GM08714 (cell line): ENCODE data around the gene DCPS.

ENCODE experiments used
- H3K4me3 ChIP-seq: fragments of 200-500 bp; sonication (Bioruptor generic); 2 replicates; pipeline ENCODE4 v1.5.1; 2014; ENCODE audit warnings: mild to moderate bottlenecking, low read length, inconsistent platforms
- ZNF274 ChIP-seq: IDR thresholded peaks from 2 replicates; pipeline ENCODE4 v1.6.1; 2012; ENCODE audit warnings: mild to moderate bottlenecking, low read depth, low read length

Gene DCPS

GRCh38 chr11:126310200-126310991 lies 6.5 kb downstream of the DCPS start:
- TF ChIP-seq ZNF274 = no peak
- no peak overlapping the region for H3K4me3 ChIP-seq

DNA sequence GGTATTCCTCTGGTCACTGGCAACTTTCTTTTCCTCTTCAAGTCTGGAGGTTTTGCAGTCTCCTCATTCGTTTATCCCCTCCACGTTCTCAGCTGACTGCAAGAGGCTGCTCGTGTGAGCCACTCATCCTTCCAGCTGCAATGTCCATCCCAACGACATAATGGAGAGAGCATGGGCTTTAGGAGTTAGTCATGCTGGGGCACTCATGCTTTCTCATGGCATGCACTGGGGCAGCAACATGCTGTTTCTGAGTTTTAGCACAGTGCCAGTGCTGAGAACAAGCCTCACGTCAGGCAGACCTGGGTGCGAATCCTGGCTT lies 7.1 kb downstream of the DCPS start:
- TF ChIP-seq ZNF274 = no peak

DNA sequence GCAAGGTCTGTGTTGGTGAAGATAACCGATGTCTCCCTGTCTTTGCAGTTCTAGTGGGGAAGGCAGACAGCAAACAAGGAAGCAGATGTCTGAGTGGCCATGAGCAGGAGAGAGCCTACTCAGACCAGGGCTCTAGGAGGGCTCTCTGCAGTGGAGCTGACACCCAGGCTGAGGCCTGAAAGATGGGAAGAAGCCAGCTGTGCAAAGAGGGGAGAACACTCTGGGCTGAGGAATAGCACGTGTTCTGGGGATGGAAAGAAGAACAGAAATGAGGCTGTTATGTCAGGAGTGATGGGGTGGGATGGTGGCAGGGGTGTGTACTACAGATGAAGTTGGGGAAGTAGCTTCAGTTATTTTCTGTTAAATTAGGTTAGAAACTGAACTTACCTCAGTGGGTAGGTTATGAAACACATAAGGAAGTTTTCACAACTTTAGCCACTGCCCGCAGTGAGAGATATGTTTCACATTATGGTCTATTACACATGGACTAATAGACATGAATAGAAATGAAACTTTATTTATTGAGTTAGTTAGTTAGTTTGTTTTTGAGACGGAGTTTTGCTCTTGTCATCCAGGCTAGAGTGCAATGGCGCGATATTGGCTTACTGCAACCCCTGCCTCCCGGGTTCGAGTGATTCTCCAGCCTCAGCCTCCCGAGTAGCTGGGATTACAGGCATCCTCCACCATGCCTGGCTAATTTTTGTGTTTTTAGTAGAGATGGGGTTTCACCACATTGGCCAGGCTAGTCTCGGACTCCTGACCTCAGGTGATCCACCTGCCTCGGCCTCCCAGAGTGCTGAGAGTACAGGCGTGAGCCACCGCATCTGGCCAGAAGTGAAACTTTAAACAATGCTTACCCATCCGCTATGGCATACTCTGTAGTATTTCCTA lies 7.8 kb downstream of the DCPS start:
- no peak overlapping the region; the same call in 1 of the 2 replicates for H3K4me3 ChIP-seq
- TF ChIP-seq ZNF274 = no peak

More for the DNA sequence above, 7.1 kb downstream of the DCPS start:
- H3K4me3 ChIP-seq = no peak overlapping the region; the same call in 1 of the 2 replicates

- no peak for TF ChIP-seq ZNF274
- H3K4me3 ChIP-seq = no peak overlapping the region
Measured at GRCh38 chr11:126312961-126313360, 9.1 kb downstream of the DCPS start.

DNA sequence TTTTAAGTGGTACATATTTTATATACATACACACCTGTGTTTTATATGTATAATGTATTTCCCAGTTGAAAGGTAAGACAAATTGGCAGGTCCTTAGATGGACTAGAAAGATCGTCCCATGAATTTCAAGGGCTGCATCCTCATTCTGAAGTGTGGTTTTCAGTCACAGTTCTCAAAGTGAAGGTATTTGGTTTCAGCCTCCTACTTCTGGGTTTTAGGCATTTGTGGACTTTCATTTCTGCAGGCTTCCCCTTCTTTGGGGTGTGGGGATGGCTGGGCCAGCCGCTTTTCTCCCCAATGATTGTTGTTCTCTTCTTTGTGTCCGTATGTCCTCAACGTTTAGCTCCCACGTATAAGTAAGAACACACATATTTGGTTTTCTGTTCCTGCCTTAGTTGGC lies 10.0 kb downstream of the DCPS start:
- TF ChIP-seq ZNF274 = no peak
- no peak overlapping the region for H3K4me3 ChIP-seq

- no peak for TF ChIP-seq ZNF274
Measured at GRCh38 chr11:126317432-126317755, 13.5 kb downstream of the DCPS start.

DNA sequence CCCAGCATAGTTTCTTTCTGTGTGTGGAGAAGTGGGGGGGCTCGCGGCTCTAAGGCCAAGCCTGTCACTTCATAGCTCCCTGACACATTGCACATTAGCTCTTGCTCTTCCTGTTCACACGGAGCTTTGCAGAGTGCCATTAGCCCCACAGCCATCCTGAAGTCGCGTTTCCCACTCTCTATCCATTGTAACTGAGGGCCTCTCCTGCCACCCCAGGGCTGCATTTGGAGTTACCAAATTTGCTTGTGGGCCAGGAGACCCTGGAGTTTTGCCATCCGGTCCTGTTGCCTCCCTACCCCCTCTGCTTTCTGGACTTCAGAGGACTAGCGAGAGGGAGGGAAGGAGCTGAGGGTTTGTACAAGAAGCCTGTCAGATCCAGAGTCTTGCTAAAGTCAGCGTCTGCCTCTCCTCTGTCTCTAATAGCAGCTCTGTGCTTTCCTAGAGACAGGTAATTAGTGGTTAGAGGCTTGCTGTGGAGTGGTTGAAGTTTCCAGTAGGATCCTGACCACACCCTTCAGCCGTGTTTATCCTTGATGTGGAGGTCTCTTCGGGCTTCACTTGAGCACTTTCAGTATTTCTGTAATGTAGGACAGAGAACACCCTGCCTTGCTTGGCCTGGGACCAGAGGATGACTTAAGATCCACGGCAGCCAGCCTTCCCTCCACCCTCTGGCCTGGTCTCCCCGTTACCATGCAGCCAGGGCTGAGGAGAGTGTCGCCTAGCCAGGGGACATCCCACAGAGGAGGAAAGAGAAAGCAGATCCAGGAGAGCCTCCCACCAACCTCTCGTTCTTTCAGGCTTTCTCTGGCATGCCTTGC lies 14.1 kb downstream of the DCPS start:
- H3K4me3 ChIP-seq = no peak overlapping the region; the same call in 1 of the 2 replicates
- TF ChIP-seq ZNF274 = no peak

More at GRCh38 chr11:126317432-126317755, 13.5 kb downstream of the DCPS start:
- H3K4me3 ChIP-seq = no peak overlapping the region; the same call in 1 of the 2 replicates

- H3K4me3 ChIP-seq = no peak overlapping the region; the same call in 1 of the 2 replicates
- no peak for TF ChIP-seq ZNF274
Measured at GRCh38 chr11:126318574-126319373, 14.9 kb downstream of the DCPS start.

DNA sequence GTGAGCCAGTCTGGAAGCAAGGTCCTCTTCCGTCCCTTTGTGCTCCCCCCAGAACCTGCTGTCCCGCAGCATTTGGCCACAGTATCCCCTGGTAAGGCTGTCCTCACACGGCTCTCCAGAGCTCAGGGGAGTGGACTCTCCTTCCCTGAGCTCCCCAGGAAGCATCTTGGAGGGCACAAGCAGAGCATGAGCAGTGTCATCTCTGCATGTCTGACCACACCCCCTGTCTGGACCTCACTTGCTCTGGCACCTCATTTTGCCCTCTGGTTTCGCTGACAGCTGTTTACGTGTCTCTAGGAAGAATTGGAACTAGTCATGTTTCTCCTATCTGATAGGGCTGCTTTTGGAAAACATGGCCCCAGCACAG lies 15.5 kb downstream of the DCPS start:
- H3K4me3 ChIP-seq = no peak overlapping the region
- no peak for TF ChIP-seq ZNF274

DNA sequence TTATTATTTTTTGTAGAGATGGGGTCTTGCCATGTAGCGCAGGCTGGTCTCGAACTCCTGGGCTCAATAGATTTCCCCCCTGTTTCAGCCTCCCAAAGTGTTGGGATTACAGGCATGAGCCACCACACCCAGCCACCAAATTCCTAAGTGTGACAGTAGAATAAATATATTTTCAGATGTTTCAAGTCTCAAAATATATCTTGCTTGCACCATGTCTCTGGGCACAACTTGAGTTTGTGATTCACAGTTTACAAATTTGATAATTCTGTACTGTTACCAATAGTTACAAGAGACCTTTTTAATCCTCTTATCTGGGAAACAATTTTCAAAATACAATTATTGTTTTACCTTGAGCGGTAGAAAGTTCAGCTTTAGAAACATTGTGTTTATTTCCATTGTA lies 19.1 kb downstream of the DCPS start:
- TF ChIP-seq ZNF274 = no peak
- no peak overlapping the region for H3K4me3 ChIP-seq

- no peak for TF ChIP-seq ZNF274
- no peak overlapping the region for H3K4me3 ChIP-seq
Measured at GRCh38 chr11:126327281-126328000, 23.6 kb downstream of the DCPS start.

DNA sequence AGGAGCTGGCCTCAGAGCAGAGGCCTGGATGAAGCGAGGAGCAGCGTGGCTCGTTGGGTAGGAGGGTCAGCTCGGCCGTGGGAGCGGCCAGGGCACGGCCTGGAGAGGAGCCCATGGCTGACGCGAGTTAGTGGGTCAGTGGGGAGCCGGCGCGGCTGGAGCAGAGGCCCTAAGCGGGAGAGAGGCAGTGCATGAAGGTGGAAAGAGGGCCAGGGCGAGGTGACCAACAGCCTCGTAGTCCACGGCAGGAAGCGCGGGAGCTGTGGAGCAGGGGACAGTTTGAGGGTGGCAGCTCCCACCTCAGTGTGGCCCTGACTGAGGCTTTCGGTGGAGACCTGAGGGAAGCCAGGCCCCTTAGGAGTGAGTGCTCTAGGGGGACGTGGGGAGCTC lies 24.1 kb downstream of the DCPS start:
- H3K4me3 ChIP-seq = no peak overlapping the region
- no peak for TF ChIP-seq ZNF274

- H3K4me3 ChIP-seq = no peak overlapping the region
- no peak for TF ChIP-seq ZNF274
Measured at GRCh38 chr11:126328444-126328843, 24.6 kb downstream of the DCPS start.
